CD14-positive monocyte (primary cell): Measurements from ENCODE around the gene ZNF135. TPM values are rescaled to one million over a fixed set of nuclear protein-coding genes. Genes with fewer than 3 reads are reported as not detected.
A peak's percentile ranks its signal among the peaks of the same experiment; 100 is the strongest.

Experiments used
- DNase-seq, 3 donors: peaks; one replicate each; pipeline ENCODE4 v3.0.0-alpha.2; 2011 to 2022
- H2AFZ ChIP-seq: 2 replicates; pipeline ENCODE4 v1.6.0; 2012; ENCODE audit warnings: mild to moderate bottlenecking, low read depth, low read length, inconsistent platforms; ENCODE audit not compliant: insufficient read depth, poor library complexity, severe bottlenecking
- H3K27ac ChIP-seq, 2 donors: 1 replicate in 1 of 2; 2 replicates in 1 of 2; pipeline ENCODE4 v1.5.1; 2012 to 2013; ENCODE audit warnings: low read length in 2 of 2, control low read depth in 1 of 2, inconsistent platforms in 1 of 2, low read depth in 1 of 2, mild to moderate bottlenecking in 1 of 2
- H3K27me3 ChIP-seq, 2 donors: one replicate each; pipeline versions ENCODE4 v1.6.0 to v1.6.1; 2011 to 2013; ENCODE audit warnings: low read length in 2 of 2; ENCODE audit not compliant: control insufficient read depth in 2 of 2, insufficient read depth in 2 of 2
- H3K36me3 ChIP-seq, 2 donors: replicated peaks in 1 of 2; 1 replicate in 1 of 2; 2 replicates in 1 of 2; pipeline versions ENCODE4 v1.5.1 to v1.6.1; 2012 to 2013; ENCODE audit warnings: low read length in 2 of 2, control low read depth in 1 of 2, inconsistent platforms in 1 of 2, mild to moderate bottlenecking in 1 of 2; ENCODE audit not compliant: insufficient read depth in 2 of 2, control insufficient read depth in 1 of 2
- H3K4me1 ChIP-seq, 2 donors: 1 replicate in 1 of 2; 2 replicates in 1 of 2; pipeline versions ENCODE4 v1.5.1 to v1.6.1; 2012 to 2013; ENCODE audit warnings: low read length in 2 of 2, control low read depth in 1 of 2, inconsistent platforms in 1 of 2, mild to moderate bottlenecking in 1 of 2, moderate library complexity in 1 of 2; ENCODE audit not compliant: insufficient read depth in 2 of 2, control insufficient read depth in 1 of 2
- H3K4me2 ChIP-seq: replicated peaks from 2 replicates; pipeline ENCODE3; 2012; ENCODE audit warnings: low read length, moderate library complexity, mild to moderate bottlenecking; ENCODE audit not compliant: poor library complexity, severe bottlenecking; ENCODE audit errors: extremely low read depth
- H3K4me3 ChIP-seq, 3 experiments: fragments of 200-600 bp in 1 of 3; sonication (generic) in 1 of 3; replicated peaks in 1 of 3; 1 replicate in 2 of 3; 2 replicates in 1 of 3; pipeline ENCODE4 v1.5.1; 2011 to 2013; ENCODE audit warnings: low read length in 3 of 3, mild to moderate bottlenecking in 3 of 3, control low read depth in 2 of 3, low read depth in 2 of 3, inconsistent platforms in 1 of 3, moderate library complexity in 1 of 3
- H3K79me2 ChIP-seq: 2 replicates; pipeline ENCODE4 v1.6.0; 2012; ENCODE audit warnings: mild to moderate bottlenecking, control low read depth, inconsistent platforms, low read length, moderate library complexity; ENCODE audit not compliant: insufficient read depth
- H3K9ac ChIP-seq: 2 replicates; pipeline ENCODE4 v1.6.0; 2017; ENCODE audit warnings: low read length, mild to moderate bottlenecking; ENCODE audit not compliant: insufficient read depth, poor library complexity, severe bottlenecking
- H3K9me3 ChIP-seq, 2 donors: replicated peaks in 1 of 2; 1 replicate in 1 of 2; 2 replicates in 1 of 2; pipeline versions ENCODE4 v1.5.1 to v1.6.1; 2012 to 2013; ENCODE audit warnings: low read length in 2 of 2, control low read depth in 1 of 2; ENCODE audit not compliant: control insufficient read depth in 1 of 2, insufficient read depth in 1 of 2
- H4K20me1 ChIP-seq: 2 replicates; pipeline ENCODE4 v1.6.0; 2012; ENCODE audit warnings: mild to moderate bottlenecking, low read length, control low read depth, moderate library complexity; ENCODE audit not compliant: insufficient read depth
- H3K27ac Mint-ChIP-seq, 7 donors: one replicate each; pipeline ENCODE4 v1.8.0; 2020; ENCODE audit warnings: mild to moderate bottlenecking in 7 of 7, mixed read lengths in 7 of 7, moderate library complexity in 6 of 7, inconsistent platforms in 2 of 7
- H3K27me3 Mint-ChIP-seq, 3 donors: one replicate each; pipeline ENCODE4 v1.8.0; 2021 to 2022; ENCODE audit warnings: low read depth in 3 of 3, mild to moderate bottlenecking in 3 of 3, mixed read lengths in 3 of 3, moderate library complexity in 3 of 3, inconsistent platforms in 1 of 3
- H3K36me3 Mint-ChIP-seq, 2 donors: one replicate each; pipeline ENCODE4 v1.8.0; 2020; ENCODE audit warnings: mixed read lengths in 2 of 2, inconsistent platforms in 1 of 2, mild to moderate bottlenecking in 1 of 2
- H3K4me1 Mint-ChIP-seq: one replicate; pipeline ENCODE4 v1.8.0; 2020; ENCODE audit warnings: mild to moderate bottlenecking, mixed read lengths
- H3K4me3 Mint-ChIP-seq, 2 donors: one replicate each; pipeline ENCODE4 v1.8.0; 2020; ENCODE audit warnings: mild to moderate bottlenecking in 2 of 2, mixed read lengths in 2 of 2, moderate library complexity in 1 of 2
- H3K9me3 Mint-ChIP-seq, 7 donors: one replicate each; pipeline ENCODE4 v1.8.0; 2020 to 2022; ENCODE audit warnings: mixed read lengths in 7 of 7, mild to moderate bottlenecking in 6 of 7, moderate library complexity in 6 of 7, inconsistent platforms in 2 of 7
- WGBS: methylation state at CpG from one replicate; pipeline ENCODE4 v1.1.5; 2013; ENCODE audit warnings: missing lambda C conversion rate; ENCODE audit not compliant: insufficient coverage; 5-methylcytosine and 5-hydroxymethylcytosine counted together
- intact Hi-C, 2 donors: fragments of 100-400 bp; cut with micrococcal nuclease; formaldehyde crosslinking; loops; one replicate each; pipeline versions ENCODE4 v1.15.0 to v1.15.1; 2023
- polyA plus RNA-seq, 3 donors: library from polyadenylated mRNA; depleted of rRNA in 1 of 3; unstranded in 2 of 3; stranded (reverse) in 1 of 3; fragments of 300-500 nt in 2 of 3; fragments of >200 nt in 1 of 3; fragmentation: Illumina TruSeq in 2 of 3; gene quantifications; 1 replicate in 2 of 3; 2 replicates in 1 of 3; pipeline ENCODE4 v1.2.3, GENCODE V29; 2012 to 2021
- TF ChIP-seq, protein P1 (sequence below): fragments of 200-600 bp; IDR thresholded peaks from one replicate; pipeline ENCODE4 v1.8.0; 2022; ENCODE audit warnings: antibody characterized with exemption, mild to moderate bottlenecking

ZNF135 gene
- polyA plus RNA-seq, 3 donors: 0.32 to 0.37 TPM; not detected in 1

DNA sequence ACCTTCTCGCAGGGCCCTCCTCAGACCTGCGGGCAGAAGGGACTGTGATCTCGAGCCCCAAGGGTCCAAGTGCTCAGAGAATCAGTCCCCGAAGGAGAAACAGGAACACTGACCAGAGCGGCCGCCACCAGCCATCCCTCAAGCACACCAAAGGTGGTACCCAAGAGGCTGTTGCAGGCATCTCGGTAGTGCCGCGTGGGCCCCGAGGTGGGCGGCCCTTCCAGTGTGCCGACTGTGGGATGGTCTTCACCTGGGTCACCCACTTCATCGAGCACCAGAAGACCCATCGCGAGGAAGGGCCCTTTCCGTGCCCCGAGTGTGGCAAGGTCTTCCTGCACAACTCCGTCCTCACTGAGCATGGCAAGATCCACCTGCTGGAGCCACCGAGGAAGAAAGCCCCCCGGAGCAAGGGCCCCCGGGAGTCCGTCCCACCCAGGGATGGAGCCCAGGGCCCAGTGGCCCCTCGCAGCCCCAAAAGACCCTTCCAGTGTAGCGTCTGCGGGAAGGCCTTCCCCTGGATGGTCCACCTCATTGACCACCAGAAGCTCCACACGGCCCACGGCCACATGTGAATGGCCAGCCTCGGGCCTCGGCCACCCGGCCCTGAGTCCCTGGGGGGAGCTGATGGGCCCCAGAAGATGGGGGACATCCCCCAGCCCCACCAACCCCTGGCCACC lies 5.5 kb upstream of the ZNF135 start:
- Histone ChIP-seq H3K9ac (no peak overlapping the region), H4K20me1 (no peaks in the 10 kb centered on the region), H2AFZ (no peak overlapping the region), H3K4me3 (no peak overlapping the region), H3K36me3 (no peaks in the 10 kb centered on the region), H3K9me3 (peaks cover 98 to 99% of the 10 kb centered on the region in 2 donors), H3K27me3 (no peaks in the 10 kb centered on the region), H3K4me1 (peaks cover 0 to under 1% of the 10 kb centered on the region in 2 donors), H3K4me2 (no peak overlapping the region), H3K27ac (no peak overlapping the region), H3K79me2 (no peaks in the 10 kb centered on the region)
- WGBS: 93% methylated on average over 29 of the region's 30 CpGs
- DNase-seq: no peak
- intact Hi-C loops: no loop called here
- TF ChIP-seq, protein P1, sequence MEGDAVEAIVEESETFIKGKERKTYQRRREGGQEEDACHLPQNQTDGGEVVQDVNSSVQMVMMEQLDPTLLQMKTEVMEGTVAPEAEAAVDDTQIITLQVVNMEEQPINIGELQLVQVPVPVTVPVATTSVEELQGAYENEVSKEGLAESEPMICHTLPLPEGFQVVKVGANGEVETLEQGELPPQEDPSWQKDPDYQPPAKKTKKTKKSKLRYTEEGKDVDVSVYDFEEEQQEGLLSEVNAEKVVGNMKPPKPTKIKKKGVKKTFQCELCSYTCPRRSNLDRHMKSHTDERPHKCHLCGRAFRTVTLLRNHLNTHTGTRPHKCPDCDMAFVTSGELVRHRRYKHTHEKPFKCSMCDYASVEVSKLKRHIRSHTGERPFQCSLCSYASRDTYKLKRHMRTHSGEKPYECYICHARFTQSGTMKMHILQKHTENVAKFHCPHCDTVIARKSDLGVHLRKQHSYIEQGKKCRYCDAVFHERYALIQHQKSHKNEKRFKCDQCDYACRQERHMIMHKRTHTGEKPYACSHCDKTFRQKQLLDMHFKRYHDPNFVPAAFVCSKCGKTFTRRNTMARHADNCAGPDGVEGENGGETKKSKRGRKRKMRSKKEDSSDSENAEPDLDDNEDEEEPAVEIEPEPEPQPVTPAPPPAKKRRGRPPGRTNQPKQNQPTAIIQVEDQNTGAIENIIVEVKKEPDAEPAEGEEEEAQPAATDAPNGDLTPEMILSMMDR: no peak
- Mint-ChIP-seq H3K9me3 (peaks cover 69 to 99% (median 94%) of the 10 kb centered on the region in 7 donors), H3K4me1 (peaks cover 6% of the 10 kb centered on the region), H3K36me3 (no peaks in the 10 kb centered on the region), H3K27ac (no peak overlapping the region), H3K27me3 (peaks cover 4 to 7% (median 7%) of the 10 kb centered on the region in 3 donors), H3K4me3 (no peak overlapping the region)

DNA sequence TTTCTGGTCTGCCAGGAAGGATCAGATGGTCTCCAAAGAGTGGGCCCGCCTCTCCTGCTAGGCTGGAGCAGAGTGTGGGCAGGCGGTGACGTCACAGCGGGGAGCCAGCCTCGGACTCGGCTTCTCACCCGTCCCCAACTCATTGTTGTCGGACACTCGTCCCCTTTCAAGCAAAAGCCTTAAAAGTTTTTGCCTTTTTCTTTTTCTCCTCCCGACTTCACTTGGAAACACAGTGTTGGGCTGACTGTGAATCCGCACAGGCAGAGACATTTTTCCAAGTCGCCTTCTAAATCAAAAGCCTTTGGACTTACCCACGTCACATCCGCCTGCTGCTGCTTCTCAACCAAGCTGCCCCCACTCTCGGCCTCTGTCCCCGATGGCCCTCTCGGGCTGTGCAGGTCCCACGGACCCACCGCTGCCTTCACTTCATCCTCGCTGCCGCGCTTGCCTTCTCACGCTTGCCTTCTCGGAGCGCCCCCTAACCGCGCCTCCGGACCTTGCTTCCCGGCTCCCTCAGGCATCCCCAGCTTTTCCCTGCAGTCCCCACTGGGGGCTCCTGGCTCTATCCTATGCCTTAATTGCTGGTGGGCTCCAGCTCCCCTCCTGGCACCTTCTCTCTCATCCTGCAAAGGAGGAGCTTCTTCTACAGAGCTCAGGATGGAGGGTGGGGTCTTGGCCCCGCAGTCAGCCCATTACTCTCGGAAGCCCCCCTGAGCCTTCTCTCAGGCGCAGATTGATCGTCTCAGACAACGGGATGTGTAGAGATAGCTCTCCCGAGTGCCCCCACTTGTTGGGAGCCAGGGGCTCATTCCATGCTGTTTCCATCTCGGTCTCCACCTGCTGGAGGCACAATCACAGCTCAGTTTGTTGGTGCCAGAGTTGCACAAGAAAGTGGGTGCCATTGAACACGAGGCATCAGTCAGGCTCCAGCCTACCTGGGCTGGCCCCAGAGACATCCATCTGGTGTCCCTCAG lies 3.9 kb upstream of the ZNF135 start:
- no peak for DNase-seq
- H3K9ac ChIP-seq: peak overlapping the region; percentile 4
- Mint-ChIP-seq H3K4me1 (peaks cover 12% of the 10 kb centered on the region), H3K27me3 (peaks cover 7 to 11% (median 9%) of the 10 kb centered on the region in 3 donors), H3K36me3 (peaks cover 0 to 4% of the 10 kb centered on the region in 2 donors), H3K4me3 (peak overlapping the region; percentile 66 to 83), H3K9me3 (peaks cover 62 to 96% (median 89%) of the 10 kb centered on the region in 7 donors), H3K27ac (peak overlapping the region in 1 of 7 donors; percentile 20)
- no peak overlapping the region for H2AFZ ChIP-seq
- no peaks in the 10 kb centered on the region for H3K27me3 ChIP-seq
- no peaks in the 10 kb centered on the region for H3K36me3 ChIP-seq
- peaks cover 5 to 13% of the 10 kb centered on the region in 2 donors for H3K4me1 ChIP-seq
- intact Hi-C loops: no loop called here
- no peak overlapping the region for H3K27ac ChIP-seq
- 28% methylated on average over 37 of the region's 37 CpGs for WGBS
- H3K4me3 ChIP-seq: peak overlapping the region in 2 of 3 experiments; percentile 6 to 39
- H3K79me2 ChIP-seq: no peaks in the 10 kb centered on the region
- H3K4me2 ChIP-seq: peak overlapping the region; percentile 42
- H3K9me3 ChIP-seq: peaks cover 93 to 97% of the 10 kb centered on the region in 2 donors
- TF ChIP-seq, protein P1: no peak
- H4K20me1 ChIP-seq: no peaks in the 10 kb centered on the region
